ENCODE results near the gene GDE1.

- no peak for TF ChIP-seq CTCF (IDR thresholded peaks at IDR 0.05)
- no peak for TF ChIP-seq POLR2AphosphoS5 (IDR thresholded peaks at IDR 0.05; ENCODE audit: insufficient read depth in 1 of 2, low read depth in 1 of 2)
Measured at GRCh38 chr16:19486051-19486450, 35.8 kb downstream of the GDE1 start.

Data from vagina (tissue), 2 donors.